DND-41 (cell line): ENCODE data around the gene CATSPERZ.

Experiments used
- ATAC-seq: fragments of 200-7000 bp; cut with Tn5 transposase; 3 replicates; pipeline ENCODE4 v1.9.1; 2021; ENCODE audit warnings: low read depth; ENCODE audit not compliant: insufficient read depth
- DNase-seq: peaks from one replicate; pipeline ENCODE4 v3.0.0-alpha.2; 2020
- H2AFZ ChIP-seq: 2 replicates; pipeline ENCODE4 v1.6.0; 2012; ENCODE audit warnings: low read depth, low read length
- H3K27ac ChIP-seq: 2 replicates; pipeline ENCODE4 v1.5.1; 2012; ENCODE audit warnings: low read length, inconsistent platforms
- H3K27me3 ChIP-seq: fragments of 200-600 bp; sonication (generic); 2 replicates; pipeline ENCODE4 v1.6.0; 2012; ENCODE audit warnings: low read length, mild to moderate bottlenecking, inconsistent platforms; ENCODE audit not compliant: insufficient read depth, poor library complexity
- H3K36me3 ChIP-seq: 2 replicates; pipeline ENCODE4 v1.5.1; 2012; ENCODE audit warnings: low read length, inconsistent platforms; ENCODE audit not compliant: insufficient read depth
- H3K4me1 ChIP-seq: 2 replicates; pipeline ENCODE4 v1.5.1; 2012; ENCODE audit warnings: mild to moderate bottlenecking, low read length; ENCODE audit not compliant: insufficient read depth
- H3K4me2 ChIP-seq: 2 replicates; pipeline ENCODE4 v1.6.0; 2012; ENCODE audit warnings: mild to moderate bottlenecking, moderate library complexity, low read length, inconsistent platforms; ENCODE audit not compliant: insufficient read depth
- H3K4me3 ChIP-seq, 2 experiments: fragments of 200-600 bp in 1 of 2; shearing (Covaris generic) in 1 of 2; 2 replicates each; pipeline ENCODE4 v1.5.1; 2012 to 2016; ENCODE audit warnings: inconsistent platforms in 2 of 2, low read length in 2 of 2, mild to moderate bottlenecking in 2 of 2, low read depth in 1 of 2, moderate library complexity in 1 of 2
- H3K79me2 ChIP-seq: 2 replicates; pipeline ENCODE4 v1.6.0; 2012; ENCODE audit warnings: low read length, inconsistent platforms; ENCODE audit not compliant: insufficient read depth
- H3K9ac ChIP-seq: 2 replicates; pipeline ENCODE4 v1.6.0; 2012; ENCODE audit warnings: low read depth, mild to moderate bottlenecking, inconsistent platforms, low read length, moderate library complexity
- H3K9me3 ChIP-seq: 2 replicates; pipeline ENCODE4 v1.5.1; 2012; ENCODE audit warnings: low read length, moderate library complexity, mild to moderate bottlenecking, inconsistent platforms; ENCODE audit not compliant: insufficient read depth, severe bottlenecking
- H4K20me1 ChIP-seq: 2 replicates; pipeline ENCODE4 v1.6.0; 2012; ENCODE audit warnings: low read length; ENCODE audit not compliant: insufficient read depth
- CTCF ChIP-seq: IDR thresholded peaks from 2 replicates; pipeline ENCODE4 v1.5.1; 2012; ENCODE audit warnings: borderline replicate concordance, low read length, moderate library complexity, mild to moderate bottlenecking; ENCODE audit not compliant: poor library complexity, severe bottlenecking; ENCODE audit errors: extremely low read depth
- EZH2 ChIP-seq: IDR thresholded peaks from 3 replicates; pipeline ENCODE4 v1.6.1; 2012; ENCODE audit warnings: borderline replicate concordance, low read depth, mild to moderate bottlenecking, moderate library complexity, low read length, inconsistent platforms; ENCODE audit not compliant: severe bottlenecking

Gene CATSPERZ

DNA sequence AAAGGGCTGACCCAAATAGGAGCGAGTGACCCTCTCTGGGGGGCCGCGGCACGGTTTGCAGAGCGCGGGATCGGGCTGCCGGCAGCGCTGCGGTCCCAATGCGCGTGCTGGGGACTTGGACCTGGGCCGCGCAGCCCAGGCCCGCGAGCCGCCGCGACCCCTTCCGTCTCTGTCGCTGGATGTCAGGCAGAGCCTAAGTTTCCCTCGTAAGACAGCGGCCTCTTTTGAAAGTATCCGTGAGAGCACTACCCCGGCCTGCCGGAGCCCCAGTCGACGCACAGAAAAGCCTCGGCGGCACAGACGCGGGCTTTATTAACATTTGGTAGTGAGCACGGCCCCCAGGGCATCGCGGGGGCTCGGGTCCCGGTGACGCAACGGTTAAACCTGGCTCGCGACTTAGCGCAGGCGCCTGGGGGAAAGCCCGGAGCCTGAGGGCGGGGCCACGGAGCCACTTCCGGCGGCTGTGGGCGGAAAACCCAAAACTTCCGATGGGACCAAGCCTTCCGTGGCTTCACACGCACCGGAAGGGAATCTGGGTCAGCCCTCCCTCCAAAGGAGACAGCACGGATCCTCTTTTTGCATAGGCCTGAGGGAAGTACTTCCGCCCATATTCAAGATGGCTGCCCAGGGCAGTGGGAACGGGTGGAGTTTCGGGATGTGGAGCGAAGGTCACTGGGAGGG lies 30.5 kb upstream of the CATSPERZ start:
- Histone ChIP-seq H2AFZ (peak overlapping the region; percentile 81), H3K4me3 (peak overlapping the region; percentile 79 to 90)
- TF ChIP-seq CTCF (peak; percentile 44), EZH2 (no peak)

DNA sequence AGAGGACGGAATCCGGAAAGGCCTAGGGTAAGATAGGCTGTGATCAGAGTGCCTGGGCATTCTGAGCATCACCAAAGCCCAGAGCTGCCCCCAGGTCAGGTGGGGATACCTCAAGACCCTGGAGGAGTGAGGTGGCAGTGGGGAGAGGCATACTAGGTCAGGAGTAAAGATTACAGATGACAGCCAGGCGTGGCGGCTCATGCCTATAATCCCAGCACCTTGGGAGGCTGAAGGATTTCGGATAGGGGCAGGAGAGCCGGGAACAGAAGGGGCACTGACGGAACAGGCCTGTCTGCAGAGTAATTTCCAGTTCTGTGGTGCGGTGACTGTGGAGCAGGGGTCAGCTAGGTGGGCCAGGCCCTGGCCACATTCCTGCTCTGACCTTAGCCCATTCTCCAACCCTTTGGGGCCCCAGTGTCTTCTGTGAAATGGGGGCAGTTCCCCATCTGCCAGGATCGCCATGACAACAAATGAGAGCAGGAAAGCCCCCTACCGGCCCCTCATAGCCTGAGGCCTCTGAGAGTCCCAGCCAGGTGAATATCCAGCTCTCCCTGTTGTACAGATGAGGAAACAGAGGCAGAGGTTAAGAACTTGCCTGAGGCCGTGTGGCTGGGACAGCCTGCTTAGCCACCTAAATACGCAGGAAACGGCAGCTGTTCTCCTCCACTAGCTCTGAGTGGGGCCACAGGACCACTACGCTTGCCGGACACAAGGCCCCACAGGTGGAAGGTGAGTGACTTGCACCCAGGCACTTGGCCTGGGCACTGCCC lies 24.9 kb upstream of the CATSPERZ start:
- H3K4me2 ChIP-seq = no peak overlapping the region
- no peaks in the 10 kb centered on the region for H3K9me3 ChIP-seq
- no peak overlapping the region for H2AFZ ChIP-seq
- H3K27ac ChIP-seq = no peak overlapping the region
- H3K27me3 ChIP-seq = no peaks in the 10 kb centered on the region
- ATAC-seq = no peak
- peaks cover 23% of the 10 kb centered on the region for H3K4me1 ChIP-seq
- H4K20me1 ChIP-seq = no peaks in the 10 kb centered on the region
- DNase-seq = no peak
- H3K4me3 ChIP-seq = no peak overlapping the region
- no peak overlapping the region for H3K9ac ChIP-seq
- TF ChIP-seq CTCF = no peak
- H3K36me3 ChIP-seq = peaks cover 32% of the 10 kb centered on the region
- peaks cover 28% of the 10 kb centered on the region for H3K79me2 ChIP-seq

More for the DNA sequence above, 30.5 kb upstream of the CATSPERZ start:
- Histone ChIP-seq H3K36me3 (peaks cover 13% of the 10 kb centered on the region; the same call in 1 of the 2 replicates), H3K27me3 (no peaks in the 10 kb centered on the region), H3K27ac (peak overlapping the region; percentile 96), H4K20me1 (no peaks in the 10 kb centered on the region), H3K4me2 (peak overlapping the region; percentile 99), H3K9me3 (no peaks in the 10 kb centered on the region), H3K4me1 (peaks cover 38% of the 10 kb centered on the region), H3K9ac (peak overlapping the region; percentile 95), H3K79me2 (peaks cover 28% of the 10 kb centered on the region)
- ATAC-seq (peak; percentile 82), DNase-seq (peak; percentile 99)

- no peak overlapping the region for H3K27ac ChIP-seq
- H3K27me3 ChIP-seq = no peaks in the 10 kb centered on the region
- no peak overlapping the region for H3K9ac ChIP-seq
- TF ChIP-seq CTCF (no peak), EZH2 (no peak)
- ATAC-seq = no peak
- no peaks in the 10 kb centered on the region for H4K20me1 ChIP-seq
- no peaks in the 10 kb centered on the region for H3K9me3 ChIP-seq
- no peak overlapping the region for H2AFZ ChIP-seq
- peaks cover 17% of the 10 kb centered on the region for H3K4me1 ChIP-seq
- peaks cover 28% of the 10 kb centered on the region for H3K79me2 ChIP-seq
- peaks cover 32% of the 10 kb centered on the region for H3K36me3 ChIP-seq
- no peak overlapping the region for H3K4me3 ChIP-seq
- no peak for DNase-seq
- H3K4me2 ChIP-seq = no peak overlapping the region
Measured at GRCh38 chr11:64275841-64276240, 24.3 kb upstream of the CATSPERZ start.
